Brain microvascular endothelial cell (primary cell): ENCODE measurements around the gene TMEM94.
"Not testable (repeated sequence)": the region's sequence is repeated elsewhere in the genome, so short reads cannot be mapped to it uniquely, and the experiment has no call there.

Source experiments
- DNase-seq: peaks from one replicate; pipeline ENCODE4 v3.0.0-alpha.2; 2020
- H3K27ac ChIP-seq: fragments of 250-450 bp; sonication (Bioruptor Pico); 2 replicates; pipeline ENCODE4 v1.5.1; 2020; ENCODE audit warnings: mild to moderate bottlenecking, moderate library complexity
- H3K27me3 ChIP-seq: fragments of 250-450 bp; sonication (Bioruptor Pico); replicated peaks from 2 replicates; pipeline ENCODE4 v1.5.1; 2020; ENCODE audit warnings: mild to moderate bottlenecking
- H3K36me3 ChIP-seq: fragments of 250-450 bp; sonication (Bioruptor Pico); replicated peaks from 2 replicates; pipeline ENCODE4 v1.5.1; 2020; ENCODE audit warnings: mild to moderate bottlenecking
- H3K4me3 ChIP-seq: 2 replicates; pipeline ENCODE4 v1.5.1; 2011; ENCODE audit warnings: low read depth, mild to moderate bottlenecking, control low read depth, low read length, moderate library complexity
- in situ Hi-C: cut with HindIII; loops from 2 replicates; pipeline ENCODE4 v1.10.0; 2017; ENCODE audit warnings: low sequenced_read_pairs, low pct_ligation_motif_present
- TF ChIP-seq, protein P1 (sequence below): IDR thresholded peaks from 2 replicates; pipeline ENCODE4 v1.5.1; 2011; ENCODE audit warnings: low read depth, mild to moderate bottlenecking, moderate library complexity, low read length, control low read depth, inconsistent platforms; ENCODE audit errors: missing control alignments

The TMEM94 gene

DNA sequence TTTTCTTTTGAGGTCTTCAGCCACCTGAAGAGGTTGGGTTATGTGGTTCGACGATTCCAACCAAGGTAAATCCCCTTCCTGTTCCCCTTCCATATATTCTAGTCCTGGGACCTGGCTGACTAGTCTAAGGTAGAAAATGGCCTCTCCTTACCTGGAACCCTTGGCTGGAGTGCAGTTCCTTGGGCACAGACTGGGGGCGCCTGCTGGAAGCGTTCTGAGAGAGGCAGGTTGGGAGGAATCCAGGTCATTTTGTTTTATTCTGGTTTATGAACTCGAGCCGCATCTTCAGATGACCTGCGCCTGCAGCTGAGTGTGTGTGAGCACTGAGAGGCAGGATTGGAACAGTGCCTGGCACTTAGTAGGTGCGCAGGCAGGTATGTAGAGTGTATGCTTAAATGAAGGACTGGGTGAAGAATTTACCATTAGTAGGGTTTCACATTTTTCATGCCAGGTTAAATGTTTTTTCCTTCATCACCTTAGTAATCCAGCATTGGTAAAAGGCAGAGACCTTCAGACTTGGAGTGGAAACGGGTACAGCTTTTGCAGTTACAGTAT, 62.6 kb downstream of the TMEM94 start:
- H3K4me3 ChIP-seq = no peak overlapping the region
- H3K27ac ChIP-seq = no peak overlapping the region
- TF ChIP-seq, protein P1, sequence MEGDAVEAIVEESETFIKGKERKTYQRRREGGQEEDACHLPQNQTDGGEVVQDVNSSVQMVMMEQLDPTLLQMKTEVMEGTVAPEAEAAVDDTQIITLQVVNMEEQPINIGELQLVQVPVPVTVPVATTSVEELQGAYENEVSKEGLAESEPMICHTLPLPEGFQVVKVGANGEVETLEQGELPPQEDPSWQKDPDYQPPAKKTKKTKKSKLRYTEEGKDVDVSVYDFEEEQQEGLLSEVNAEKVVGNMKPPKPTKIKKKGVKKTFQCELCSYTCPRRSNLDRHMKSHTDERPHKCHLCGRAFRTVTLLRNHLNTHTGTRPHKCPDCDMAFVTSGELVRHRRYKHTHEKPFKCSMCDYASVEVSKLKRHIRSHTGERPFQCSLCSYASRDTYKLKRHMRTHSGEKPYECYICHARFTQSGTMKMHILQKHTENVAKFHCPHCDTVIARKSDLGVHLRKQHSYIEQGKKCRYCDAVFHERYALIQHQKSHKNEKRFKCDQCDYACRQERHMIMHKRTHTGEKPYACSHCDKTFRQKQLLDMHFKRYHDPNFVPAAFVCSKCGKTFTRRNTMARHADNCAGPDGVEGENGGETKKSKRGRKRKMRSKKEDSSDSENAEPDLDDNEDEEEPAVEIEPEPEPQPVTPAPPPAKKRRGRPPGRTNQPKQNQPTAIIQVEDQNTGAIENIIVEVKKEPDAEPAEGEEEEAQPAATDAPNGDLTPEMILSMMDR = no peak
- H3K36me3 ChIP-seq = no peaks in the 10 kb centered on the region
- no peaks in the 10 kb centered on the region for H3K27me3 ChIP-seq
- in situ Hi-C loops = no loop called here
- DNase-seq = no peak

DNA sequence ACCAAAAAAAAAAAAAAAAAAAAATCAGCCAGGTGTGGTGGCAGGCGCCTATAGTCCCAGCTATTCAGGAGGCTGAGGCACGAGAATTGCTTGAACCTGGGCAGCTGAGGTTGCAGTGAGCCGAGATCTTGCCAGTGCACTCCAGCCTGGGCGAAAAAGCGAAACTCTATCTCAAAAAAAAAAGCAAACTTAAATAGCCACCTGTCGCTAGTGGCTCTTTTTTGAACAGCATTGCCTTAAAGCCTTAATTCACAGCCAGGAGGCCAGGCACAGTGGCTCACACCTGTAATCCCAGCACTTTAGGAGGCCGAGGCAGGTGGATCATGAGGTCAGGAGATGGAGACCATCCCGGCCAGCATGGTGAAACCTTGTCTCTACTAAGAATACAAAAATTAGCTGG, 64.0 kb downstream of the TMEM94 start:
- DNase-seq, H3K36me3 ChIP-seq, H3K27me3 ChIP-seq, H3K27ac ChIP-seq, H3K4me3 ChIP-seq, in situ Hi-C loops: not testable (repeated sequence)

DNA sequence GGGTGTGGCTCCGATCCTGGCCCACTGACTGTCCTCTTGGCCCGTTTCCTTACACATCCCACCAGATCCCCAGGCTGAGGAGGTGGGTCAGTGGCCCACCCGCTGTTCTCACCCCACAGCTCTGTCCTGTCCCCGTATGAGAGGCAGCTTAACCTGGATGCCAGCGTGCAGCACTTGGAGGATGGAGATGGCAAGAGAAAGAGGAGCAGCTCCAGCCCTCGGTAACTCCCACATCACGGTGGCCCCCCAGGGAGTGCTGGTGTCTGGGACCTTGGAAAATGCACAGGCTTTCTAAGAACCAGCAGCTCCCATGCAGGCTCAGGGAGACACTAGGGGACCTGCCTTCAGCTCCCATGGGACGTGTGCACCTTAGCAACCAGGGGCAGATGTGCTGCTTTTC, 64.9 kb downstream of the TMEM94 start:
- no peak for DNase-seq
- Histone ChIP-seq H3K27ac (no peak overlapping the region), H3K36me3 (no peaks in the 10 kb centered on the region), H3K27me3 (peaks cover 3% of the 10 kb centered on the region), H3K4me3 (no peak overlapping the region)
- in situ Hi-C loops = no loop called here
- TF ChIP-seq, protein P1 = no peak

DNA sequence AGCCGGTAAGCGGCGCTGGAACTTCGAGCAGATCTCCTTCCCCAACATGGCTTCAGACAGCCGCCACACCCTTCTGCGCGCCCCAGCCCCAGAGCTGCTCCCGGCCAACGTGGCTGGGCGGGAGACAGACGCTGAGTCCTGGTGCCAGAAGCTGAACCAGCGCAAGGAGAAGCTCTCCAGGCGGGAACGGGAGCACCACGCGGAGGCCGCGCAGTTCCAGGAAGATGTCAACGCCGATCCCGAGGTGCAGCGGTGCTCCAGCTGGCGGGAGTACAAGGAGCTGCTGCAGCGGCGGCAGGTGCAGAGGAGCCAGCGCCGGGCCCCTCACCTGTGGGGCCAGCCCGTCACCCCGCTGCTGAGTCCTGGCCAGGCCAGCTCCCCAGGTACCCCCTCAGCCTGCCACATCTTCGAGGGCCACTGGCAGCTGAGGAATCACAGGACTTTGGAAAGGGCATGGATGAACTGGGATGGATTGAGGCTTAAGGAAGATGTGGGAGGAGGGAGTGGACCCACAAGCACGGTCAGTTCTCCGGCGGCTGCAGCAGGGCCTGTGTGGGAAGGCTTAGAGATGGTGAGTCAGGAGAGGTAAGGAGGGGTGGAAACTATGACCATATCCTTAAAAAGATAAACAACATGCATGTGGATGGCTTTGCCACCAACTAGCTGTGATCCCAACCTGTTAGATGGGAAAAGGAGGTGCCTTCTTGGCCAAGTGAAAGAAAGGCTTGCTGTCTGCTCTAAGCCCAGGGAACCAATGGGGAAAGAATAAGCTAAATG, 65.7 kb downstream of the TMEM94 start:
- H3K4me3 ChIP-seq = no peak overlapping the region
- H3K27me3 ChIP-seq = peaks cover 9% of the 10 kb centered on the region
- H3K27ac ChIP-seq = no peak overlapping the region
- H3K36me3 ChIP-seq = no peaks in the 10 kb centered on the region
- TF ChIP-seq, protein P1 = no peak
- DNase-seq = no peak
- in situ Hi-C loops = no loop called here

DNA sequence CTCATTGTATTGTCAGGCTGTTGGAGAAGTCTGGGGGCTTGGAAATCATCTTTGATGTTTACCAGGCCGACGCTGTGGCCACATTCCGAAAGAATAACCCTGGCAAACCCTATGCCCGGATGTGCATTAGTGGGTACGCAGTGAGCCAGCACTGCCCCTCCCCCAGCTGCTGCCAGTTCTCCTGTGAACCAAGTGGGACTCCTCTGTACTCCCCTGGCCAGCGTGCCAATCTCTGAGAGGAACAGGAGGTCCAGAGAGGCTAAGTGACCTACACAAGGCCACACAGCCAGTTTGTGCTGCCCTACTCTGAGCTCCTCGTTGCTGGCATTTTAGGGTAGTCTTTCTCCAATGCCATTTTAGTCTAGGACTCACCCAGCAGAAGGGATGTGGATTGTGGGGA, 67.2 kb downstream of the TMEM94 start:
- H3K27me3 ChIP-seq = peaks cover 9% of the 10 kb centered on the region
- in situ Hi-C loops = no loop called here
- no peak for DNase-seq
- no peak overlapping the region for H3K27ac ChIP-seq
- no peaks in the 10 kb centered on the region for H3K36me3 ChIP-seq
- TF ChIP-seq, protein P1 = no peak
- H3K4me3 ChIP-seq = no peak overlapping the region

DNA sequence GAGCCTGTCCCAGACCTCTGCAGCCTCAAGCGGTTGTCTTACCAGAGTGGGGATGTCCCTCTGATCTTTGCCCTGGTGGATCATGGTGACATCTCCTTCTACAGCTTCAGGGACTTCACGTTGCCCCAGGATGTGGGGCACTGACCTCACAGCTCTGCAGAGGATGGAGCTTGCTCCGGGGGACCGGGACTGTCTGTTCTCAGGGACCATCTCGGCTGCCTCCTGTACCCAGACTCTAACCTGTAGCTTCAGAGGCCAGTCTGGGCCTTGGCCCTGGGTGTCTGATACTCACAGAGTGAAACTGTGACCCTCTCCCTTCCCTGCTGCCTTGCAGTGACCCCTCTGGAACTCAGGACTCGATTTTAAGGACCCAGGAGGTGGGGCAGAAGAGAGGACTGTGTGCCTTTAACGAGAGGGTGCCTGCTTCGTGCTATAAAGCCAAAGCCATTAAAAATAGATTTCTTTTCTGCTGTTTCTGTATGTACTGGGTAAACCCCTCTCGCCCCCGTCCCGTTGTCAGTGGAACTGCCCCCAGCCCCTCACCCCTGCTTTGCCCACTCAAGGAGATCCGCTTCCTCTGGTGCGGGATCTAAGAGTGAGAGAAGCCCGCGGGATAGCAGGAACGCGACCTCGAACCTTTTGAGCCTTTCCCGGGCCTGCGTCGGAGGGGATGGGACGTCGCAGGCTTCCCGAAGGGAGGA, 68.0 kb downstream of the TMEM94 start:
- peaks cover 9% of the 10 kb centered on the region for H3K27me3 ChIP-seq
- H3K27ac ChIP-seq = no peak overlapping the region
- TF ChIP-seq, protein P1 = no peak
- in situ Hi-C loops = no loop called here
- DNase-seq = no peak
- peak overlapping the region; percentile 48 for H3K4me3 ChIP-seq
- no peaks in the 10 kb centered on the region for H3K36me3 ChIP-seq
